ENCODE measurements around the gene GPR65. TPM values are rescaled to one million over a fixed set of nuclear protein-coding genes. Genes with fewer than 3 reads are reported as not detected.
A peak's percentile ranks its signal among the peaks of the same experiment; 100 is the strongest.

Gene GPR65
- total RNA-seq, 1 experiment from 2014 or later = not detected

- H4K5ac ChIP-seq (ENCODE audit: insufficient read length, low read depth, low read length) = no peak overlapping the region
- no peak overlapping the region for H3K56ac ChIP-seq (ENCODE audit: insufficient read length, low read depth, low read length)
- no peak for TF ChIP-seq CTCF (conservative IDR thresholded peaks at IDR 0.05)
- WGBS (ENCODE audit: extremely low coverage, insufficient read length, low lambda C conversion rate) = no CpG with 5 or more reads among the region's 2 CpGs
- H2AK5ac ChIP-seq (ENCODE audit: insufficient read length, low read length) = no peak overlapping the region
- no peak overlapping the region for H3K14ac ChIP-seq (ENCODE audit: insufficient read depth, low read length)
- H2BK12ac ChIP-seq (ENCODE audit: insufficient read length, low read depth, low read length) = no peak overlapping the region
- H3K27ac ChIP-seq (ENCODE audit: insufficient read length, low read depth, low read length) = no peak overlapping the region
- no peak overlapping the region for H3K4ac ChIP-seq (ENCODE audit: low read depth, low read length)
- Mint-ChIP-seq H3K27ac (peak overlapping the region; percentile 30 to 87 (median 86); a peak in 3 of 7 replicates), H3K36me3 (ENCODE audit: insufficient read depth in 1 of 3, low read depth in 3 of 3) (no peaks in the 10 kb centered on the region; a peak in 1 of 7 replicates), H3K4me1 (peaks cover 18% of the 10 kb centered on the region in 2 experiments), H3K27me3 (ENCODE audit: low read depth) (no peaks in the 10 kb centered on the region), H3K4me3 (no peak overlapping the region), H3K9me3 (no peaks in the 10 kb centered on the region)
- no peak overlapping the region for H2BK20ac ChIP-seq (ENCODE audit: low read depth, low read length, poor library complexity, severe bottlenecking)
- no peak overlapping the region for H3K23ac ChIP-seq (ENCODE audit: insufficient read length, low read depth, low read length)
- no peak overlapping the region for H3K4me2 ChIP-seq (ENCODE audit: insufficient read depth, insufficient read length, low read length)
- no peaks in the 10 kb centered on the region for H3K27me3 ChIP-seq (ENCODE audit: insufficient read depth, low read length)
- H3T11ph ChIP-seq (ENCODE audit: low read length) = no peak overlapping the region
- no peaks in the 10 kb centered on the region for H3K23me2 ChIP-seq (ENCODE audit: insufficient read length, low read depth, low read length, poor library complexity, severe bottlenecking)
- no peak overlapping the region for H2BK120ac ChIP-seq (ENCODE audit: low read depth, low read length, poor library complexity, severe bottlenecking)
- no peak for DNase-seq
- no peaks in the 10 kb centered on the region for H3K79me2 ChIP-seq (ENCODE audit: insufficient read depth, low read length)
- H3K18ac ChIP-seq (ENCODE audit: insufficient read length, low read depth, low read length) = no peak overlapping the region
- H4K20me1 ChIP-seq (ENCODE audit: control insufficient read depth, insufficient read depth, insufficient read length) = no peaks in the 10 kb centered on the region
- H2BK5ac ChIP-seq (ENCODE audit: insufficient read length, low read length) = no peak overlapping the region
- no peak overlapping the region for H4K8ac ChIP-seq (replicated peaks; ENCODE audit: insufficient read length, low read depth, low read length)
- H4K91ac ChIP-seq (ENCODE audit: insufficient read length, low read depth, low read length) = no peak overlapping the region
- no peak overlapping the region for H2AFZ ChIP-seq (ENCODE audit: low read length)
- H3K9me3 ChIP-seq (ENCODE audit: control insufficient read depth, low read depth, low read length) = no peaks in the 10 kb centered on the region
- peaks cover 4% of the 10 kb centered on the region; the same call in 1 of the 2 replicates for H3K4me1 ChIP-seq (ENCODE audit: insufficient read depth, low read length)
- no peak overlapping the region for H3K9ac ChIP-seq (ENCODE audit: extremely low read depth, insufficient read length, low read length)
- H2BK15ac ChIP-seq (ENCODE audit: low read depth, low read length) = no peak overlapping the region
- H3K79me1 ChIP-seq (ENCODE audit: insufficient read depth, low read depth, low read length, poor library complexity, severe bottlenecking) = no peaks in the 10 kb centered on the region
Measured at GRCh38 chr14:88036422-88036821, 31.5 kb downstream of the GPR65 start.
